WTC11 (cell line): Measurements from ENCODE around the gene RPL13A. TPM values are rescaled to one million over a fixed set of nuclear protein-coding genes. Genes with fewer than 3 reads are reported as not detected.

ENCODE experiments used
- ATAC-seq: fragments of 200-7000 bp; cut with Tn5 transposase; 2 replicates; pipeline ENCODE4 v1.10.0; 2021; ENCODE audit warnings: mild to moderate bottlenecking, moderate library complexity
- CTCF ChIA-PET: fragments of 300-600 bp; sonication (Branson Sonifier 250); formaldehyde crosslinking; loops from one replicate; lab custom pipeline; 2021; ENCODE audit warnings: antibody characterized with exemption; lab: Charles Lee
- POLR2A ChIA-PET: fragments of 350-600 bp; sonication (Branson Sonifier 250); formaldehyde crosslinking; loops from one replicate; lab custom pipeline; 2021; ENCODE audit warnings: antibody characterized with exemption; lab: Charles Lee
- DNase-seq: peaks from one replicate; pipeline ENCODE4 v3.0.0; 2021; ENCODE audit warnings: low spot score
- H3K27ac Mint-ChIP-seq: 2 replicates; pipeline ENCODE4 v1.8.0; 2021; ENCODE audit warnings: mixed read lengths
- H3K27me3 Mint-ChIP-seq: 2 replicates; pipeline ENCODE4 v1.8.0; 2021; ENCODE audit warnings: low read depth, mild to moderate bottlenecking, moderate library complexity, mixed read lengths
- H3K36me3 Mint-ChIP-seq: 2 replicates; pipeline ENCODE4 v1.8.0; 2021; ENCODE audit warnings: mixed read lengths
- H3K4me1 Mint-ChIP-seq: 2 replicates; pipeline ENCODE4 v1.8.0; 2022; ENCODE audit warnings: mixed read lengths
- H3K4me3 Mint-ChIP-seq: 2 replicates; pipeline ENCODE4 v1.8.0; 2021; ENCODE audit warnings: mild to moderate bottlenecking, moderate library complexity, mixed read lengths
- H3K9me3 Mint-ChIP-seq: 2 replicates; pipeline ENCODE4 v1.8.0; 2021; ENCODE audit warnings: mixed read lengths
- AFF4 ChIP-seq: sonication (generic); formaldehyde crosslinking; IDR thresholded peaks from 2 replicates; pipeline ENCODE4 v1.8.1; 2023; ENCODE audit warnings: mild to moderate bottlenecking, missing genetic modification reagents, borderline replicate concordance
- CTCF ChIP-seq: fragments of 200-600 bp; IDR thresholded peaks from 2 replicates; pipeline ENCODE4 v1.8.0; 2022; ENCODE audit warnings: antibody characterized with exemption
- ELF4 ChIP-seq: sonication (generic); formaldehyde crosslinking; IDR thresholded peaks from 2 replicates; pipeline ENCODE4 v1.8.1; 2022; ENCODE audit warnings: low read depth, mild to moderate bottlenecking, moderate library complexity, missing genetic modification reagents
- FOXK1 ChIP-seq: sonication (generic); formaldehyde crosslinking; IDR thresholded peaks from 2 replicates; pipeline ENCODE4 v1.8.0; 2022; ENCODE audit warnings: mild to moderate bottlenecking, moderate library complexity, missing genetic modification reagents
- GABPB1 ChIP-seq: sonication (generic); formaldehyde crosslinking; IDR thresholded peaks from 2 replicates; pipeline ENCODE4 v1.8.1; 2023; ENCODE audit warnings: mild to moderate bottlenecking, missing genetic modification reagents
- JAZF1 ChIP-seq: fragments of 250-450 bp; sonication (Bioruptor Pico); IDR thresholded peaks from 2 replicates; pipeline ENCODE4 v1.9.0; 2021; ENCODE audit warnings: moderate library complexity, mild to moderate bottlenecking, inconsistent platforms
- MXD4 ChIP-seq: fragments of 250-450 bp; sonication (Bioruptor Pico); IDR thresholded peaks from 2 replicates; pipeline ENCODE4 v1.8.0; 2021; ENCODE audit warnings: mild to moderate bottlenecking, moderate library complexity, borderline replicate concordance
- NFATC4 ChIP-seq: fragments of 250-450 bp; sonication (Bioruptor Pico); IDR thresholded peaks from 2 replicates; pipeline ENCODE4 v1.9.0; 2021; ENCODE audit warnings: mild to moderate bottlenecking
- SP1 ChIP-seq: sonication (generic); formaldehyde crosslinking; conservative IDR thresholded peaks from 2 replicates; pipeline ENCODE4 v1.8.1; 2022; ENCODE audit warnings: missing genetic modification reagents
- ZNF121 ChIP-seq: sonication (generic); formaldehyde crosslinking; IDR thresholded peaks from 2 replicates; pipeline ENCODE4 v1.8.0; 2023; ENCODE audit warnings: missing genetic modification reagents
- ZNF263 ChIP-seq: sonication (generic); formaldehyde crosslinking; IDR thresholded peaks from 2 replicates; pipeline ENCODE4 v1.8.1; 2022; ENCODE audit warnings: low read depth, mild to moderate bottlenecking, moderate library complexity, missing genetic modification reagents
- total RNA-seq: library from RNA; stranded (reverse); gene quantifications from 3 replicates; pipeline ENCODE4 v1.2.3, GENCODE V29; 2021
- TF ChIP-seq, protein P1 (sequence below): fragments of 250-450 bp; sonication (Bioruptor Pico); IDR thresholded peaks from 2 replicates; pipeline ENCODE4 v1.9.0; 2021; ENCODE audit warnings: mild to moderate bottlenecking, borderline replicate concordance
- TF ChIP-seq, protein P2 (sequence below): sonication (generic); formaldehyde crosslinking; IDR thresholded peaks from 2 replicates; pipeline ENCODE4 v1.8.1; 2023; ENCODE audit warnings: mild to moderate bottlenecking, moderate library complexity, missing genetic modification reagents
- TF ChIP-seq, protein P3 (sequence below): sonication (generic); formaldehyde crosslinking; IDR thresholded peaks from 2 replicates; pipeline ENCODE4 v1.8.0; 2022; ENCODE audit warnings: mild to moderate bottlenecking, missing genetic modification reagents

Gene RPL13A
- total RNA-seq, 1 experiment from 2014 or later = 3,861 TPM

GRCh38 chr19:49503582-49503962, 16.2 kb downstream of the RPL13A start:
- H3K4me1 Mint-ChIP-seq = peaks cover 26% of the 10 kb centered on the region
- ChIA-PET POLR2A (interaction anchor here (1.0 to 1.4 kb wide), 3 partner anchors 42 to 348 kb away, joined by 3 to 5 read pairs (median 3); partner anchors contain the start of gene NOSIP), CTCF (interaction anchor here (1.1 to 2.4 kb wide), 5 partner anchors 27 to 173 kb away, joined by 5 to 20 read pairs (median 5); partner anchors contain the start of gene PRMT1)
- no peaks in the 10 kb centered on the region; the same call in 1 of the 2 replicates for H3K27me3 Mint-ChIP-seq
- TF ChIP-seq ZNF263 (CRISPR knock-in tag) = no peak
- no peak for TF ChIP-seq NFATC4 (CRISPR knock-in tag)
- TF ChIP-seq, protein P1, sequence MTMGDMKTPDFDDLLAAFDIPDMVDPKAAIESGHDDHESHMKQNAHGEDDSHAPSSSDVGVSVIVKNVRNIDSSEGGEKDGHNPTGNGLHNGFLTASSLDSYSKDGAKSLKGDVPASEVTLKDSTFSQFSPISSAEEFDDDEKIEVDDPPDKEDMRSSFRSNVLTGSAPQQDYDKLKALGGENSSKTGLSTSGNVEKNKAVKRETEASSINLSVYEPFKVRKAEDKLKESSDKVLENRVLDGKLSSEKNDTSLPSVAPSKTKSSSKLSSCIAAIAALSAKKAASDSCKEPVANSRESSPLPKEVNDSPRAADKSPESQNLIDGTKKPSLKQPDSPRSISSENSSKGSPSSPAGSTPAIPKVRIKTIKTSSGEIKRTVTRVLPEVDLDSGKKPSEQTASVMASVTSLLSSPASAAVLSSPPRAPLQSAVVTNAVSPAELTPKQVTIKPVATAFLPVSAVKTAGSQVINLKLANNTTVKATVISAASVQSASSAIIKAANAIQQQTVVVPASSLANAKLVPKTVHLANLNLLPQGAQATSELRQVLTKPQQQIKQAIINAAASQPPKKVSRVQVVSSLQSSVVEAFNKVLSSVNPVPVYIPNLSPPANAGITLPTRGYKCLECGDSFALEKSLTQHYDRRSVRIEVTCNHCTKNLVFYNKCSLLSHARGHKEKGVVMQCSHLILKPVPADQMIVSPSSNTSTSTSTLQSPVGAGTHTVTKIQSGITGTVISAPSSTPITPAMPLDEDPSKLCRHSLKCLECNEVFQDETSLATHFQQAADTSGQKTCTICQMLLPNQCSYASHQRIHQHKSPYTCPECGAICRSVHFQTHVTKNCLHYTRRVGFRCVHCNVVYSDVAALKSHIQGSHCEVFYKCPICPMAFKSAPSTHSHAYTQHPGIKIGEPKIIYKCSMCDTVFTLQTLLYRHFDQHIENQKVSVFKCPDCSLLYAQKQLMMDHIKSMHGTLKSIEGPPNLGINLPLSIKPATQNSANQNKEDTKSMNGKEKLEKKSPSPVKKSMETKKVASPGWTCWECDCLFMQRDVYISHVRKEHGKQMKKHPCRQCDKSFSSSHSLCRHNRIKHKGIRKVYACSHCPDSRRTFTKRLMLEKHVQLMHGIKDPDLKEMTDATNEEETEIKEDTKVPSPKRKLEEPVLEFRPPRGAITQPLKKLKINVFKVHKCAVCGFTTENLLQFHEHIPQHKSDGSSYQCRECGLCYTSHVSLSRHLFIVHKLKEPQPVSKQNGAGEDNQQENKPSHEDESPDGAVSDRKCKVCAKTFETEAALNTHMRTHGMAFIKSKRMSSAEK (CRISPR knock-in tag) = no peak
- TF ChIP-seq, protein P2, sequence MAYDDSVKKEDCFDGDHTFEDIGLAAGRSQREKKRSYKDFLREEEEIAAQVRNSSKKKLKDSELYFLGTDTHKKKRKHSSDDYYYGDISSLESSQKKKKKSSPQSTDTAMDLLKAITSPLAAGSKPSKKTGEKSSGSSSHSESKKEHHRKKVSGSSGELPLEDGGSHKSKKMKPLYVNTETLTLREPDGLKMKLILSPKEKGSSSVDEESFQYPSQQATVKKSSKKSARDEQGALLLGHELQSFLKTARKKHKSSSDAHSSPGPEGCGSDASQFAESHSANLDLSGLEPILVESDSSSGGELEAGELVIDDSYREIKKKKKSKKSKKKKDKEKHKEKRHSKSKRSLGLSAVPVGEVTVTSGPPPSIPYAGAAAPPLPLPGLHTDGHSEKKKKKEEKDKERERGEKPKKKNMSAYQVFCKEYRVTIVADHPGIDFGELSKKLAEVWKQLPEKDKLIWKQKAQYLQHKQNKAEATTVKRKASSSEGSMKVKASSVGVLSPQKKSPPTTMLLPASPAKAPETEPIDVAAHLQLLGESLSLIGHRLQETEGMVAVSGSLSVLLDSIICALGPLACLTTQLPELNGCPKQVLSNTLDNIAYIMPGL = no peak
- TF ChIP-seq, protein P3, sequence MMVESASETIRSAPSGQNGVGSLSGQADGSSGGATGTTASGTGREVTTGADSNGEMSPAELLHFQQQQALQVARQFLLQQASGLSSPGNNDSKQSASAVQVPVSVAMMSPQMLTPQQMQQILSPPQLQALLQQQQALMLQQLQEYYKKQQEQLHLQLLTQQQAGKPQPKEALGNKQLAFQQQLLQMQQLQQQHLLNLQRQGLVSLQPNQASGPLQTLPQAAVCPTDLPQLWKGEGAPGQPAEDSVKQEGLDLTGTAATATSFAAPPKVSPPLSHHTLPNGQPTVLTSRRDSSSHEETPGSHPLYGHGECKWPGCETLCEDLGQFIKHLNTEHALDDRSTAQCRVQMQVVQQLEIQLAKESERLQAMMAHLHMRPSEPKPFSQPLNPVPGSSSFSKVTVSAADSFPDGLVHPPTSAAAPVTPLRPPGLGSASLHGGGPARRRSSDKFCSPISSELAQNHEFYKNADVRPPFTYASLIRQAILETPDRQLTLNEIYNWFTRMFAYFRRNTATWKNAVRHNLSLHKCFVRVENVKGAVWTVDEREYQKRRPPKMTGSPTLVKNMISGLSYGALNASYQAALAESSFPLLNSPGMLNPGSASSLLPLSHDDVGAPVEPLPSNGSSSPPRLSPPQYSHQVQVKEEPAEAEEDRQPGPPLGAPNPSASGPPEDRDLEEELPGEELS (CRISPR knock-in tag) = no peak
- TF ChIP-seq MXD4 = no peak
- no peak for TF ChIP-seq AFF4 (CRISPR knock-in tag)
- TF ChIP-seq JAZF1 (CRISPR knock-in tag) = no peak
- TF ChIP-seq GABPB1 = no peak
- no peak for TF ChIP-seq SP1
- TF ChIP-seq ELF4 (CRISPR knock-in tag) = no peak
- TF ChIP-seq, all 79 proteins: peak for 0
- Mint-ChIP-seq H3K27ac (no peak overlapping the region), H3K4me3 (no peak overlapping the region), H3K9me3 (no peaks in the 10 kb centered on the region), H3K36me3 (peaks cover 8% of the 10 kb centered on the region)
- DNase-seq (no peak), ATAC-seq (no peak)

- Mint-ChIP-seq H3K4me1 (peaks cover 9% of the 10 kb centered on the region), H3K9me3 (no peaks in the 10 kb centered on the region), H3K27ac (no peak overlapping the region), H3K27me3 (no peaks in the 10 kb centered on the region; the same call in 1 of the 2 replicates), H3K36me3 (no peaks in the 10 kb centered on the region), H3K4me3 (peak overlapping the region; percentile 35; the same call in 1 of the 2 replicates)
- POLR2A ChIA-PET = interaction anchor here (1.2 kb wide), 1 partner anchor 30 kb away, joined by 3 read pairs; no protein-coding TSS in a partner anchor
- peak; percentile 90 for ATAC-seq
- no peak for TF ChIP-seq FOXK1
- TF ChIP-seq CTCF = peak; percentile 88
- no peak; the same call in none of the 2 replicates for TF ChIP-seq ZNF121 (CRISPR knock-in tag)
- peak; percentile 89 for DNase-seq
- CTCF ChIA-PET = interaction anchor here (0.6 to 3.0 kb wide), 25 partner anchors 11 to 296 kb away, joined by 3 to 58 read pairs (median 4); partner anchors contain the start of genes NOSIP, PRMT1, PRRG2 and RCN3
Observed at GRCh38 chr19:49506575-49507105, 19.2 kb downstream of the RPL13A start.
